A673 (cell line): Measurements from ENCODE around the gene PTTG1IP.

ENCODE experiments used
- EZH2 ChIP-seq: fragments of 200-600 bp; sonication (generic); IDR thresholded peaks from 2 replicates; pipeline ENCODE4 v1.6.1; 2017; ENCODE audit warnings: borderline replicate concordance, low read depth, mild to moderate bottlenecking, mixed read lengths, antibody characterized with exemption, low read length; ENCODE audit not compliant: poor library complexity, severe bottlenecking
- TF ChIP-seq, protein P1 (sequence below): fragments of 300-800, 200-600 bp; sonication (generic); conservative IDR thresholded peaks from 2 replicates; pipeline ENCODE4 v1.5.1; 2017; ENCODE audit warnings: low read depth, mild to moderate bottlenecking, antibody characterized with exemption, low read length, moderate library complexity, mixed read lengths

DNA sequence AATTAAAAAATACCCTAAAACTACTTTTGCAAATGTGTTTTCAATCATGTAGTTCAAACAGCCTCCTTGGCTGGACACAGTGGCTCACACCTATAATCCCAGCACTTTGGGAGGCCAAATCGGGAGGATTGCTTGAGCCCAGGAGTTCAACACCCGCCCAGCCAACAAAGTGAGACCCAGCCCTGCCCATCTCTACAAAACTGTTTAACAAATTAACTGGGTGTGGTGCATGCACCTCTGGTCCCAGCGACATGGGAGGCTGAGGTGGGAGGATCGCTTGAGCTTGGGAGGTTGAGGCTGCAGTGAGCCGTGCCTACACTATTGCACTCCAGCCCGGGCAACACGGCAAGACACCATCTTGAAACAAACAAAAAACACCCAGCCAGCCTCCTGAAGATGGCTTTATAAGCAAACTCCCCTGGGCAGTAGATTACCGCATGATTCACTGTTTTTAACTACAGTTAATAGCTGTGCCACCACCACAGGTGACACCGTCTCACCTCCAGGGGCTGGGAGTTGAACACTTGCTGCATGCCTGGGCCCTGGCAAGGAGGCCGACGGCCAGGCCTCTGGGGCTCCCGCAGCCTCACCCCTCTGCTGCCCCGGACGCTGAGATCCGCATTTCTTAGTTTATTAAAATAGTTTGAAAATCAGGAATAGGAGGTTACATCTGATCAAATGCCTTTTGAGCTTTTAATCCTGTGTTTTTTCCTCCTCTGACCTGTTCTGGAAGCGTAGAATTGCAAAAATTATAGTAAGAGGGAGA, 16.2 kb downstream of the PTTG1IP start:
- no peak for TF ChIP-seq EZH2
- TF ChIP-seq, protein P1, sequence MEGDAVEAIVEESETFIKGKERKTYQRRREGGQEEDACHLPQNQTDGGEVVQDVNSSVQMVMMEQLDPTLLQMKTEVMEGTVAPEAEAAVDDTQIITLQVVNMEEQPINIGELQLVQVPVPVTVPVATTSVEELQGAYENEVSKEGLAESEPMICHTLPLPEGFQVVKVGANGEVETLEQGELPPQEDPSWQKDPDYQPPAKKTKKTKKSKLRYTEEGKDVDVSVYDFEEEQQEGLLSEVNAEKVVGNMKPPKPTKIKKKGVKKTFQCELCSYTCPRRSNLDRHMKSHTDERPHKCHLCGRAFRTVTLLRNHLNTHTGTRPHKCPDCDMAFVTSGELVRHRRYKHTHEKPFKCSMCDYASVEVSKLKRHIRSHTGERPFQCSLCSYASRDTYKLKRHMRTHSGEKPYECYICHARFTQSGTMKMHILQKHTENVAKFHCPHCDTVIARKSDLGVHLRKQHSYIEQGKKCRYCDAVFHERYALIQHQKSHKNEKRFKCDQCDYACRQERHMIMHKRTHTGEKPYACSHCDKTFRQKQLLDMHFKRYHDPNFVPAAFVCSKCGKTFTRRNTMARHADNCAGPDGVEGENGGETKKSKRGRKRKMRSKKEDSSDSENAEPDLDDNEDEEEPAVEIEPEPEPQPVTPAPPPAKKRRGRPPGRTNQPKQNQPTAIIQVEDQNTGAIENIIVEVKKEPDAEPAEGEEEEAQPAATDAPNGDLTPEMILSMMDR: no peak
